ACHN (cell line): ENCODE results near the gene TNFRSF6B.
"Not testable (repeated sequence)": the region's sequence is repeated elsewhere in the genome, so short reads cannot be mapped to it uniquely, and the experiment has no call there.

Source experiments
- DNase-seq: peaks from one replicate; pipeline ENCODE4 v3.0.0-alpha.2; 2015
- in situ Hi-C: cut with HindIII; loops from 2 replicates; pipeline ENCODE4 v1.10.0; 2017; ENCODE audit warnings: low sequenced_read_pairs, low pct_ligation_motif_present, low pct_unique_long_range_greater_than_20kb

The TNFRSF6B gene

GRCh38 chr20:63696628-63697356 is at the start of gene TNFRSF6B:
TSS of gene TNFRSF6B (plus strand) at chr20:63696652. CDS start at chr20:63696768, 116 bp downstream.
- no peak for DNase-seq

GRCh38 chr20:63648190-63648589 is 48.3 kb upstream of the TNFRSF6B start:
- in situ Hi-C loops, result no loop called here
- no peak for DNase-seq

More at GRCh38 chr20:63696628-63697356, at the start of gene TNFRSF6B:
- in situ Hi-C loops, result no loop called here

GRCh38 chr20:63648895-63649589 is 47.4 kb upstream of the TNFRSF6B start:
- DNase-seq, result no peak
- in situ Hi-C loops, result no loop called here

- in situ Hi-C loops, result not testable (repeated sequence)
These were observed 46.0 kb upstream of the TNFRSF6B start for GRCh38 chr20:63650486-63650885.

GRCh38 chr20:63651942-63652191 is 44.6 kb upstream of the TNFRSF6B start:
- in situ Hi-C loops, result no loop called here
- DNase-seq, result no peak

More at GRCh38 chr20:63650486-63650885, 46.0 kb upstream of the TNFRSF6B start:
- DNase-seq, result not testable (repeated sequence)

GRCh38 chr20:63652192-63652980 is 44.1 kb upstream of the TNFRSF6B start:
- in situ Hi-C loops, result no loop called here
- peak; percentile 54 for DNase-seq

- peak; percentile 92 for DNase-seq
- in situ Hi-C loops, result no loop called here
These were observed 43.1 kb upstream of the TNFRSF6B start, which contains the start of gene STMN3 for GRCh38 chr20:63653041-63653973. TSS of gene STMN3 (minus strand) at chr20:63653424. CDS start at chr20:63653345, 79 bp downstream.

GRCh38 chr20:63653974-63654668 is 42.3 kb upstream of the TNFRSF6B start:
- in situ Hi-C loops, result no loop called here
- DNase-seq, result no peak

GRCh38 chr20:63655249-63655648 is 41.2 kb upstream of the TNFRSF6B start:
- no peak for DNase-seq
- in situ Hi-C loops, result no loop called here

- no peak for DNase-seq
- in situ Hi-C loops, result no loop called here
These were observed 40.0 kb upstream of the TNFRSF6B start for GRCh38 chr20:63656451-63656850.

- in situ Hi-C loops, result no loop called here
- DNase-seq, result no peak
These were observed 39.1 kb upstream of the TNFRSF6B start for GRCh38 chr20:63657260-63657936.

GRCh38 chr20:63657937-63658748 is 38.3 kb upstream of the TNFRSF6B start, which contains the start of gene RTEL1:
TSS of gene RTEL1 (plus strand) at chr20:63658312. CDS start at chr20:63659403, 1,091 bp downstream.
- in situ Hi-C loops, result no loop called here
- DNase-seq, result peak; percentile 87

GRCh38 chr20:63658749-63659187 is 37.7 kb upstream of the TNFRSF6B start:
- in situ Hi-C loops, result no loop called here
- DNase-seq, result no peak

- DNase-seq, result no peak
- in situ Hi-C loops, result no loop called here
These were observed 37.1 kb upstream of the TNFRSF6B start for GRCh38 chr20:63659370-63659769.

GRCh38 chr20:63660174-63660573 is 36.3 kb upstream of the TNFRSF6B start:
- DNase-seq, in situ Hi-C loops: not testable (repeated sequence)

GRCh38 chr20:63660622-63661021 is 35.8 kb upstream of the TNFRSF6B start:
- DNase-seq, result no peak
- in situ Hi-C loops, result no loop called here
